Thymus (tissue), 11 donors: ENCODE measurements around the gene TRIM67. TPM values are rescaled to one million over a fixed set of nuclear protein-coding genes. Genes with fewer than 3 reads are reported as not detected.
"Not testable (repeated sequence)": the region's sequence is repeated elsewhere in the genome, so short reads cannot be mapped to it uniquely, and the experiment has no call there.

ENCODE experiments used
- DNase-seq, 9 donors: peaks; one replicate each; pipeline ENCODE4 v3.0.0-alpha.2; 2013; ENCODE audit warnings: low spot score in 9 of 9, low read depth in 6 of 9, missing footprints in 1 of 9
- H3K27ac ChIP-seq, 2 donors: one replicate each; pipeline ENCODE4 v1.5.1; 2013; ENCODE audit warnings: control low read depth in 1 of 2, low read depth in 1 of 2, low read length in 1 of 2, mild to moderate bottlenecking in 1 of 2, moderate library complexity in 1 of 2
- H3K27me3 ChIP-seq, 2 donors: one replicate each; pipeline ENCODE4 v1.5.1; 2013; ENCODE audit warnings: low read length in 1 of 2; ENCODE audit not compliant: control insufficient read depth in 2 of 2, insufficient read depth in 1 of 2
- H3K36me3 ChIP-seq, 2 donors: one replicate each; pipeline ENCODE4 v1.5.1; 2013; ENCODE audit warnings: low read length in 1 of 2, mild to moderate bottlenecking in 1 of 2, moderate library complexity in 1 of 2; ENCODE audit not compliant: control insufficient read depth in 2 of 2, insufficient read depth in 2 of 2
- H3K4me1 ChIP-seq, 2 donors: one replicate each; pipeline ENCODE4 v1.5.1; 2013; ENCODE audit warnings: low read length in 2 of 2; ENCODE audit not compliant: control insufficient read depth in 2 of 2, insufficient read depth in 2 of 2
- H3K4me3 ChIP-seq, 2 donors: one replicate each; pipeline ENCODE4 v1.5.1; 2013; ENCODE audit warnings: low read length in 2 of 2, control low read depth in 1 of 2, mild to moderate bottlenecking in 1 of 2
- H3K9me3 ChIP-seq, 2 donors: one replicate each; pipeline ENCODE4 v1.5.1; 2013; ENCODE audit warnings: low read length in 1 of 2, mild to moderate bottlenecking in 1 of 2; ENCODE audit not compliant: control insufficient read depth in 2 of 2, insufficient read depth in 1 of 2
- WGBS: extraction: QIAGEN DNeasy Blood & Tissue Kit; methylation state at CpG from one replicate; pipeline ENCODE4 v1.1.7; 2013; 5-methylcytosine and 5-hydroxymethylcytosine counted together
- polyA plus RNA-seq: library from polyadenylated mRNA; stranded (reverse); fragments of 200-250 nt; gene quantifications from one replicate; pipeline ENCODE4 v1.2.3, GENCODE V29; 2013
- total RNA-seq: library from RNA; stranded (reverse); fragments of 120-200 nt; gene quantifications from one replicate; pipeline ENCODE4 v1.2.4, GENCODE V29; 2013
- donor health status: healthy.

Gene TRIM67
- total and polyA plus RNA-seq, 2 donors, result 0.05 TPM

- Histone ChIP-seq H3K4me1 (no peaks in the 10 kb centered on the region), H3K27me3 (no peaks in the 10 kb centered on the region), H3K36me3 (no peaks in the 10 kb centered on the region), H3K9me3 (no peaks in the 10 kb centered on the region), H3K4me3 (no peak overlapping the region), H3K27ac (no peak overlapping the region)
- WGBS, result 88% methylated on average over 4 of the region's 4 CpGs
- DNase-seq, result no peak
Measured at GRCh38 chr1:231130544-231130943, 31.3 kb upstream of the TRIM67 start.

DNA sequence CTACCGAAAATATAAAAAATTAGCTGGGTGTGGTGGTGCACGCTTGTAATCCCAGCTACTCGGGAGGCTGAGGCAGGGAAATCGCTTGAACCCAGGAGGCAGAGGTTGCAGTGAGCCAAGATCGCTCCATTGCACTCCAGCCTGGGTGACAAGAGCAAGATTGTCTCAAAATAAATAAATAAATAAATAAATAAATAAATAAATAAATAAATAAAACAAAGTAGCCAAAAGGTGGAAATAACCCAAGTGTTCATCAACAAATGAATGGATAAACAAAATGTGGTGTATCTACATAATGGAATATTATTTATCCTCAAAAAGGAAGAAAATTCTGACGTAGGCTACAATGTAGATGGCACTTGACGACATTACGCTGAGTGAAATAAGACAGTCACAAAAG, 29.3 kb upstream of the TRIM67 start:
- not testable (repeated sequence) for H3K36me3 ChIP-seq, H3K27ac ChIP-seq, H3K27me3 ChIP-seq, H3K4me3 ChIP-seq, DNase-seq, H3K4me1 ChIP-seq, H3K9me3 ChIP-seq
- WGBS, result 96% methylated on average over 8 of the region's 8 CpGs

DNA sequence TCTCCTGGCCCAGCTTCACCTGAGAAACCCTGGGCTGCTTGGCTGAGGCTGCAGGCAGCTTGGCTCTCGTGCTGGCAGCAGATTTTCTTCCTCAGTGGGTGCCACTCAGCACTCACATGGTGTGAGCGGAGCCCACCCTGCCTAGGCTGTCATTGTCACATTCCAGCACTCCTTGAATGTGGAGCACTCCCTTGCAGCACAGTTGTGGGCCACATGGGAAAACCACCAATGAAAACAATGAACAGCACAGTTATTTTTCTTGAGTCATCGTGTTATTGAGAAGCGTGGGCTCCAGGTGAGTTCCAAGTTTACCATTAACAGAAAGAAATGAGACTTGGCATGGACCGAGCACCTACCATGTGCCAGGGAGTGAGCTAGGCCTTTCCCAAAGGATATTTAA, 27.2 kb upstream of the TRIM67 start:
- Histone ChIP-seq H3K36me3 (no peaks in the 10 kb centered on the region), H3K27me3 (no peaks in the 10 kb centered on the region), H3K4me1 (no peaks in the 10 kb centered on the region), H3K4me3 (no peak overlapping the region), H3K27ac (no peak overlapping the region), H3K9me3 (no peaks in the 10 kb centered on the region)
- WGBS, result 92% methylated on average over 5 of the region's 5 CpGs
- DNase-seq, result no peak

GRCh38 chr1:231138236-231138635, 23.6 kb upstream of the TRIM67 start:
- no peaks in the 10 kb centered on the region for H3K4me1 ChIP-seq
- WGBS, result 58% methylated on average over 1 of the region's 1 CpG
- no peaks in the 10 kb centered on the region for H3K36me3 ChIP-seq
- DNase-seq, result no peak
- H3K27ac ChIP-seq, result no peak overlapping the region
- no peaks in the 10 kb centered on the region for H3K27me3 ChIP-seq
- H3K9me3 ChIP-seq, result no peaks in the 10 kb centered on the region
- H3K4me3 ChIP-seq, result no peak overlapping the region

DNA sequence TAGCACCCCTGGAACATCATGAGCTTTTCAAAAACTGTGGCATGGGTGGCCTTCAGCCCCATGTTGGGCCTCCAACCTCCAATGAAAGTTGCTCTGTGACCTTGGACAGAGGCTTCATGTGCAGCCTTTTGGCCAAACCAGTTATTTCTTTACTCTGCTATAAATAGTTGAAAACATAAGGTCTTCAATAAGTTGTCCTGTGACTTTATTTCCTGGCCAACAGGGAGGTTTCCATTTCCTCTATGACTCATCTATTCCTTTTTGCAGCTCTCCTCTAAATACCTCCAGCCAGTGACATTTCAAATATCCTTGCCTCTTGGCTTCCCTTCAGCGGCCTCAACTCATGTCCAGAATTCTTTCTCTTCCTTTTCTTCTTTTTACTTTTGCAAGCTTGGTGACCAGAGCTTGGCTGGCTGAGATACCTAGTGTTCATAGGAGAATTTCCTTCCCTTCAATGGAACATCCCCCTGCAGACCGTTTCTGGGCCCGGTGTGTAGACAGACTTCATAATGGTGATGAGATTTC, 22.7 kb upstream of the TRIM67 start:
- Histone ChIP-seq H3K9me3 (no peaks in the 10 kb centered on the region), H3K36me3 (no peaks in the 10 kb centered on the region), H3K27ac (no peak overlapping the region), H3K27me3 (no peaks in the 10 kb centered on the region), H3K4me1 (no peaks in the 10 kb centered on the region), H3K4me3 (no peak overlapping the region)
- no peak for DNase-seq
- 93% methylated on average over 3 of the region's 3 CpGs for WGBS

DNA sequence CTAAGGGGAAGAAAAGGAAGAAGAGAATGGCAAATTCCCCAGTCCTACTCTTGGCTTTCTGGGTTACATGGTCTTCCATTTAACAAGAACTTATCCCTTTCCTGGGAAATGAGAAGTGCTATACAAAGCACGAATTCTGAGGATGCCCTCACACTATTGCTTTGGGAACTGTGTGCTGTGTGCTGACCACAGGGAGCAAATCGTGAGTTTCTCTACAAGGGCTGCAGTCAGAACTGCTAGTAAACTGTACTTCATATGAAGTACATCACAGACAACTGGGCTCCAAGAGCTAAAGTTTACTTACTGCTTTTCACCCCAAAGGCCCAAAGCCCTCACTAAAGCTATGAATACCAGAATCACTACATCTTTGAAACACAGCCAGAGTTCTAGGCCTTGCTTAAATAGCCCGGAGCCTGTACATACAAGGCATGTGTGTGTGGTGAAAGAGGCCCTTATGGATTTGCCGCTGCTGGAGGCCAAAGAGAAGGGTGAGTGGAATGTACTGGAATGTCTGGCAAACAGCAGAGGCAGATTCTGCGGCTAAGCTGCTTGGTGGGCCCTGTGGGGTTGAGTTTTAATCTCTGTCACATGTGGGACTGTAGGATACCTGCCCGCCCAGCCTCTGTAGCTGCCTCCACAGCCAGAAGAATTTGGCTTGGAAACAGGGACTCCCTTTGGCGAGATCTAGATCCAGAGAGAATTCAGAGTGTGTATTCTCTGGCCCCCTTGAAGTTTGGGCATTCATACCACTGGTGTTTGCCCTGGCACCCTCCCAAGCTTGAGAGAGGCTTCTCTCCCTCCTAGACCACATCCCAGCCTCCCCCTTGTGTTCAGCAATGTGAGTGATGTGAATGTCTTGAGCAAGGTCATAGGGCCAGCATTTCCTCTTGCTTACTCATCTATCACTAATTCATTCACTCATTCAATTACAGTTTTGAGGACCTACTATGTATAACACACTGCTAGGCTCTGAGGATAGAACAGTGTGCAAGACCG, 21.9 kb upstream of the TRIM67 start:
- H3K9me3 ChIP-seq, result no peaks in the 10 kb centered on the region
- no peaks in the 10 kb centered on the region for H3K4me1 ChIP-seq
- no peaks in the 10 kb centered on the region for H3K27me3 ChIP-seq
- H3K27ac ChIP-seq, result no peak overlapping the region
- DNase-seq, result no peak
- H3K4me3 ChIP-seq, result no peak overlapping the region
- WGBS, result 84% methylated on average over 8 of the region's 8 CpGs
- no peaks in the 10 kb centered on the region for H3K36me3 ChIP-seq

- Histone ChIP-seq H3K9me3 (no peaks in the 10 kb centered on the region), H3K4me3 (no peak overlapping the region), H3K36me3 (no peaks in the 10 kb centered on the region), H3K4me1 (no peaks in the 10 kb centered on the region), H3K27ac (no peak overlapping the region), H3K27me3 (no peaks in the 10 kb centered on the region)
- no peak for DNase-seq
- WGBS, result 86% methylated on average over 7 of the region's 7 CpGs
Measured at GRCh38 chr1:231144416-231145193, 17.3 kb upstream of the TRIM67 start.

DNA sequence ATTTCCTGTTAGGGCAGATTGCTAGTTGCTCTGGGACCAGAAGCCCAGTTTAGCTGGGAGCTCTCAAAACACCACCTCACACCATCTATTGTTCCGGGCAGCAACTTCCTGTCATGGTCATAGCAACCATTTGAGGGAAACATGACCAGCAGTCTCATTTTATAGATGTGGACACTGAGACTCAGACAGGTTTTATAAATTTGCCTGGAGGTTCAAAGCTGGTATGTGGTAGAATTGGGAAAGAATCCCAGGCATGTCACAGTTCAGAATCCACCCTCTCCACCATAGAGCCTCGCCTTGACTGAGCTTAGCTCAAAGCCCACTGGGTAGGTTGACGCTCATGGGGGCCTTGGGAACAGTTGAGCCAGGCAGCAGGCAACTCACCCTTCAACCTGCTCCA, 14.0 kb upstream of the TRIM67 start:
- Histone ChIP-seq H3K4me1 (no peaks in the 10 kb centered on the region), H3K9me3 (peaks cover 0 to 5% of the 10 kb centered on the region in 2 donors), H3K27me3 (no peaks in the 10 kb centered on the region), H3K27ac (no peak overlapping the region), H3K4me3 (no peak overlapping the region), H3K36me3 (no peaks in the 10 kb centered on the region)
- 72% methylated on average over 3 of the region's 3 CpGs for WGBS
- no peak for DNase-seq

GRCh38 chr1:231151811-231152210, 10.0 kb upstream of the TRIM67 start:
- Histone ChIP-seq H3K4me3 (no peak overlapping the region), H3K9me3 (peaks cover 0 to 5% of the 10 kb centered on the region in 2 donors), H3K27me3 (peaks cover 0 to 11% of the 10 kb centered on the region in 2 donors), H3K36me3 (no peaks in the 10 kb centered on the region), H3K27ac (no peak overlapping the region), H3K4me1 (no peaks in the 10 kb centered on the region)
- DNase-seq, result no peak
- WGBS, result 14% methylated on average over 1 of the region's 1 CpG
